ENCODE data around the gene DOLK. TPM values are rescaled to one million over a fixed set of nuclear protein-coding genes. Genes with fewer than 3 reads are reported as not detected.

DOLK gene
- total and polyA plus RNA-seq, 10 of the 15 experiments (the other 5 are each of a cell fraction or from before 2014, with no cell fraction given) = 1.9 to 18.2 (median 9.1) TPM

DNA sequence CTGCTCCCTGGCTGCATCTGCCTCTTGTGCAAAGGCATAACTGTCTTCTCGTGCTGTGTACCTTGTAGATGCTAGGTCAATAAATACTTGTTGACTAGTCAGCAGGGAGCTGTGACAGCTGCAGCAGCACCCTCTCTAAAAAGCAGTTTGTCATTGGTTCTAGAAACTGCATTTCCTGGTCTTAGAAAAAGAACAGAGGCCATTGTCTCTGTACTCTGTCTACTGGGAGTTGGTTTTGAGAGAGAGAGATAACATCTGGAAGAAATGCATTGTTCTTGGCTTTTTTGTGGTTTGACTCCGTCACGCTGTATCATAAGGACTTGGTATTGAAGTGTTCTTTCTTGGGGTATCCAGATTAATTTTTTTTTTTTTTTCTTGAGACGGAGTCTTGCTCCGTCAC, 48.4 kb upstream of the DOLK start (continued):
- TF ChIP-seq, protein P1, sequence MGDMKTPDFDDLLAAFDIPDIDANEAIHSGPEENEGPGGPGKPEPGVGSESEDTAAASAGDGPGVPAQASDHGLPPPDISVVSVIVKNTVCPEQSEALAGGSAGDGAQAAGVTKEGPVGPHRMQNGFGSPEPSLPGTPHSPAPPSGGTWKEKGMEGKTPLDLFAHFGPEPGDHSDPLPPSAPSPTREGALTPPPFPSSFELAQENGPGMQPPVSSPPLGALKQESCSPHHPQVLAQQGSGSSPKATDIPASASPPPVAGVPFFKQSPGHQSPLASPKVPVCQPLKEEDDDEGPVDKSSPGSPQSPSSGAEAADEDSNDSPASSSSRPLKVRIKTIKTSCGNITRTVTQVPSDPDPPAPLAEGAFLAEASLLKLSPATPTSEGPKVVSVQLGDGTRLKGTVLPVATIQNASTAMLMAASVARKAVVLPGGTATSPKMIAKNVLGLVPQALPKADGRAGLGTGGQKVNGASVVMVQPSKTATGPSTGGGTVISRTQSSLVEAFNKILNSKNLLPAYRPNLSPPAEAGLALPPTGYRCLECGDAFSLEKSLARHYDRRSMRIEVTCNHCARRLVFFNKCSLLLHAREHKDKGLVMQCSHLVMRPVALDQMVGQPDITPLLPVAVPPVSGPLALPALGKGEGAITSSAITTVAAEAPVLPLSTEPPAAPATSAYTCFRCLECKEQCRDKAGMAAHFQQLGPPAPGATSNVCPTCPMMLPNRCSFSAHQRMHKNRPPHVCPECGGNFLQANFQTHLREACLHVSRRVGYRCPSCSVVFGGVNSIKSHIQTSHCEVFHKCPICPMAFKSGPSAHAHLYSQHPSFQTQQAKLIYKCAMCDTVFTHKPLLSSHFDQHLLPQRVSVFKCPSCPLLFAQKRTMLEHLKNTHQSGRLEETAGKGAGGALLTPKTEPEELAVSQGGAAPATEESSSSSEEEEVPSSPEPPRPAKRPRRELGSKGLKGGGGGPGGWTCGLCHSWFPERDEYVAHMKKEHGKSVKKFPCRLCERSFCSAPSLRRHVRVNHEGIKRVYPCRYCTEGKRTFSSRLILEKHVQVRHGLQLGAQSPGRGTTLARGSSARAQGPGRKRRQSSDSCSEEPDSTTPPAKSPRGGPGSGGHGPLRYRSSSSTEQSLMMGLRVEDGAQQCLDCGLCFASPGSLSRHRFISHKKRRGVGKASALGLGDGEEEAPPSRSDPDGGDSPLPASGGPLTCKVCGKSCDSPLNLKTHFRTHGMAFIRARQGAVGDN (IDR thresholded peaks at IDR 0.05) = no peak
- TF ChIP-seq HCFC1 (IDR thresholded peaks at IDR 0.05; ENCODE audit: low read length) (no peak), RELA (IDR thresholded peaks at IDR 0.05; ENCODE audit: borderline replicate concordance, partially characterized antibody) (no peak)
- TF ChIP-seq, protein P2, sequence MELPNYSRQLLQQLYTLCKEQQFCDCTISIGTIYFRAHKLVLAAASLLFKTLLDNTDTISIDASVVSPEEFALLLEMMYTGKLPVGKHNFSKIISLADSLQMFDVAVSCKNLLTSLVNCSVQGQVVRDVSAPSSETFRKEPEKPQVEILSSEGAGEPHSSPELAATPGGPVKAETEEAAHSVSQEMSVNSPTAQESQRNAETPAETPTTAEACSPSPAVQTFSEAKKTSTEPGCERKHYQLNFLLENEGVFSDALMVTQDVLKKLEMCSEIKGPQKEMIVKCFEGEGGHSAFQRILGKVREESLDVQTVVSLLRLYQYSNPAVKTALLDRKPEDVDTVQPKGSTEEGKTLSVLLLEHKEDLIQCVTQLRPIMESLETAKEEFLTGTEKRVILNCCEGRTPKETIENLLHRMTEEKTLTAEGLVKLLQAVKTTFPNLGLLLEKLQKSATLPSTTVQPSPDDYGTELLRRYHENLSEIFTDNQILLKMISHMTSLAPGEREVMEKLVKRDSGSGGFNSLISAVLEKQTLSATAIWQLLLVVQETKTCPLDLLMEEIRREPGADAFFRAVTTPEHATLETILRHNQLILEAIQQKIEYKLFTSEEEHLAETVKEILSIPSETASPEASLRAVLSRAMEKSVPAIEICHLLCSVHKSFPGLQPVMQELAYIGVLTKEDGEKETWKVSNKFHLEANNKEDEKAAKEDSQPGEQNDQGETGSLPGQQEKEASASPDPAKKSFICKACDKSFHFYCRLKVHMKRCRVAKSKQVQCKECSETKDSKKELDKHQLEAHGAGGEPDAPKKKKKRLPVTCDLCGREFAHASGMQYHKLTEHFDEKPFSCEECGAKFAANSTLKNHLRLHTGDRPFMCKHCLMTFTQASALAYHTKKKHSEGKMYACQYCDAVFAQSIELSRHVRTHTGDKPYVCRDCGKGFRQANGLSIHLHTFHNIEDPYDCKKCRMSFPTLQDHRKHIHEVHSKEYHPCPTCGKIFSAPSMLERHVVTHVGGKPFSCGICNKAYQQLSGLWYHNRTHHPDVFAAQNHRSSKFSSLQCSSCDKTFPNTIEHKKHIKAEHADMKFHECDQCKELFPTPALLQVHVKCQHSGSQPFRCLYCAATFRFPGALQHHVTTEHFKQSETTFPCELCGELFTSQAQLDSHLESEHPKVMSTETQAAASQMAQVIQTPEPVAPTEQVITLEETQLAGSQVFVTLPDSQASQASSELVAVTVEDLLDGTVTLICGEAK (IDR thresholded peaks at IDR 0.05; ENCODE audit: borderline replicate concordance) = no peak
